HepG2 (cell line): ENCODE data around the gene ATG3. TPM values are rescaled to one million over a fixed set of nuclear protein-coding genes. Genes with fewer than 3 reads are reported as not detected.

Experiments
- ATAC-seq: fragments of 200-7000 bp; cut with Tn5 transposase; 3 replicates; pipeline ENCODE4 v1.9.1; 2020; ENCODE audit warnings: mild to moderate bottlenecking, moderate library complexity
- BruUV-seq: library from RNA; stranded (reverse); fragments of 400-500 nt; replicated peaks from 2 replicates; lab custom pipeline; 2021; lab: Mats Ljungman, UMichigan
- CTCF ChIA-PET: fragments of 300-600 bp; formaldehyde crosslinking; extraction: SDS; loops from one replicate; lab custom pipeline; 2021; ENCODE audit warnings: low total read pairs, inconsistent platforms, low intra/inter-chr PET ratio; lab: Yijun Ruan, JAX
- POLR2A ChIA-PET: fragments of 350-600 bp; sonication (Branson Sonifier 250); formaldehyde crosslinking; loops from one replicate; lab custom pipeline; 2020; ENCODE audit warnings: antibody characterized with exemption, inconsistent platforms; lab: Yijun Ruan, JAX
- DNase-seq: peaks from one replicate; pipeline ENCODE4 v3.0.0-alpha.2; 2015; ENCODE audit warnings: low spot score
- FAIRE-seq: peaks from 3 replicates; lab custom pipeline; 2011; peaks lifted over from hg19 to GRCh38; lab: Jason Lieb, UNC
- H2AFZ ChIP-seq: one replicate; pipeline ENCODE4 v1.6.1; 2011; ENCODE audit warnings: low read length, inconsistent platforms
- H3K27ac ChIP-seq: fragments of 300-600 bp; 3 replicates; pipeline ENCODE4 v1.8.0; 2011; ENCODE audit warnings: mixed run types, mild to moderate bottlenecking, mixed read lengths, low read length, inconsistent platforms; ENCODE audit not compliant: insufficient read depth; ENCODE audit errors: extremely low read length
- H3K27me3 ChIP-seq, 2 experiments: fragments of 200-600 bp in 1 of 2; 2 replicates in 1 of 2; 3 replicates in 1 of 2; pipeline versions ENCODE4 v1.6.0 to v1.8.0; 2011; ENCODE audit warnings: low read length in 2 of 2, mild to moderate bottlenecking in 2 of 2, moderate library complexity in 2 of 2, inconsistent platforms in 1 of 2; ENCODE audit not compliant: insufficient read depth in 2 of 2, control insufficient read depth in 1 of 2
- H3K36me3 ChIP-seq, 2 experiments: fragments of 200-600 bp in 1 of 2; replicated peaks in 1 of 2; 2 replicates in 1 of 2; 3 replicates in 1 of 2; pipeline versions ENCODE4 v1.5.1 to v1.8.0; 2011; ENCODE audit warnings: low read length in 2 of 2, inconsistent platforms in 1 of 2; ENCODE audit not compliant: insufficient read depth in 2 of 2, control insufficient read depth in 1 of 2
- H3K4me1 ChIP-seq: 2 replicates; pipeline ENCODE4 v1.5.1; 2012; ENCODE audit warnings: low read length, inconsistent platforms; ENCODE audit not compliant: insufficient read depth
- H3K4me2 ChIP-seq: 2 replicates; pipeline ENCODE4 v1.6.0; 2011; ENCODE audit warnings: low read depth, low read length, inconsistent platforms
- H3K4me3 ChIP-seq, 3 experiments: fragments of 200-600 bp in 1 of 3; sonication (generic), shearing (Covaris generic) in 1 of 3; replicated peaks in 1 of 3; 2 replicates each; pipeline ENCODE4 v1.5.1; 2011 to 2016; ENCODE audit warnings: low read length in 3 of 3, inconsistent platforms in 2 of 3, low read depth in 2 of 3, mild to moderate bottlenecking in 2 of 3, control low read depth in 1 of 3, mixed read lengths in 1 of 3; ENCODE audit not compliant: insufficient read depth in 1 of 3
- H3K79me2 ChIP-seq: one replicate; pipeline ENCODE4 v1.6.1; 2011; ENCODE audit warnings: low read length, inconsistent platforms; ENCODE audit not compliant: insufficient read depth
- H3K9ac ChIP-seq: 2 replicates; pipeline ENCODE4 v1.6.0; 2011; ENCODE audit warnings: mild to moderate bottlenecking, low read depth, low read length, inconsistent platforms; ENCODE audit not compliant: insufficient read depth
- H3K9me3 ChIP-seq: 2 replicates; pipeline ENCODE4 v1.5.1; 2012; ENCODE audit warnings: mild to moderate bottlenecking, low read length
- H4K20me1 ChIP-seq: 2 replicates; pipeline ENCODE4 v1.6.0; 2011; ENCODE audit warnings: inconsistent platforms, mild to moderate bottlenecking, low read length, moderate library complexity; ENCODE audit not compliant: insufficient read depth
- CREM ChIP-seq, 2 experiments: sonication (generic) in 1 of 2; formaldehyde crosslinking in 1 of 2; IDR thresholded peaks; 2 replicates each; pipeline versions ENCODE4 v1.4.0 to v1.6.1; 2016 to 2020; ENCODE audit warnings: antibody characterized with exemption in 1 of 2, mild to moderate bottlenecking in 1 of 2, missing genetic modification reagents in 1 of 2
- EHMT2 ChIP-seq: fragments of 200-600 bp; sonication (generic); IDR thresholded peaks from 2 replicates; pipeline ENCODE4 v1.7.0; 2017; ENCODE audit warnings: antibody characterized with exemption, low read depth, low read length, borderline replicate concordance
- KLF9 ChIP-seq: IDR thresholded peaks from 2 replicates; pipeline ENCODE4 v1.6.1; 2016; ENCODE audit warnings: low read depth
- MTA3 ChIP-seq: sonication (generic); formaldehyde crosslinking; IDR thresholded peaks from 2 replicates; pipeline ENCODE4 v1.4.0; 2020; ENCODE audit warnings: missing genetic modification reagents
- MYNN ChIP-seq: sonication (generic); formaldehyde crosslinking; IDR thresholded peaks from 2 replicates; pipeline ENCODE4 v1.4.0; 2020; ENCODE audit warnings: mild to moderate bottlenecking, low read depth, missing genetic modification reagents
- PRDM10 ChIP-seq: sonication (generic); formaldehyde crosslinking; IDR thresholded peaks from 2 replicates; pipeline ENCODE4 v1.4.0; 2020; ENCODE audit warnings: low read depth, missing genetic modification reagents
- REPIN1 ChIP-seq: sonication (generic); formaldehyde crosslinking; IDR thresholded peaks from 2 replicates; pipeline ENCODE4 v1.8.0; 2022; ENCODE audit warnings: missing genetic modification reagents, low read depth, mild to moderate bottlenecking, borderline replicate concordance
- SAP130 ChIP-seq: IDR thresholded peaks from 2 replicates; pipeline ENCODE4 v1.6.1; 2016; ENCODE audit warnings: low read depth
- SIN3A ChIP-seq: IDR thresholded peaks from 2 replicates; pipeline ENCODE4 v1.6.1; 2011; ENCODE audit warnings: low read depth, mild to moderate bottlenecking, control low read depth, low read length, borderline replicate concordance
- SMAD1 ChIP-seq: sonication (generic); formaldehyde crosslinking; IDR thresholded peaks from 2 replicates; pipeline ENCODE4 v1.4.0; 2020; ENCODE audit warnings: missing genetic modification reagents, low read depth, mild to moderate bottlenecking, borderline replicate concordance
- SP4 ChIP-seq: sonication (generic); formaldehyde crosslinking; IDR thresholded peaks from 2 replicates; pipeline ENCODE4 v1.8.1; 2023; ENCODE audit warnings: mild to moderate bottlenecking, missing genetic modification reagents
- THYN1 ChIP-seq: sonication (generic); formaldehyde crosslinking; IDR thresholded peaks from 2 replicates; pipeline ENCODE4 v1.8.1; 2023; ENCODE audit warnings: low read depth, mild to moderate bottlenecking, moderate library complexity, missing genetic modification reagents, borderline replicate concordance
- TRIM24 ChIP-seq: sonication (generic); formaldehyde crosslinking; IDR thresholded peaks from 2 replicates; pipeline ENCODE4 v1.8.0; 2022; ENCODE audit warnings: mild to moderate bottlenecking, missing genetic modification reagents
- ZBTB14 ChIP-seq: sonication (generic); formaldehyde crosslinking; IDR thresholded peaks from 2 replicates; pipeline ENCODE4 v1.4.0; 2020; ENCODE audit warnings: missing genetic modification reagents
- ZFP1 ChIP-seq: IDR thresholded peaks from 2 replicates; pipeline ENCODE4 v1.6.1; 2016
- ZIK1 ChIP-seq: sonication (generic); formaldehyde crosslinking; IDR thresholded peaks from 2 replicates; pipeline ENCODE4 v1.5.0; 2020; ENCODE audit warnings: mild to moderate bottlenecking, low read depth, missing genetic modification reagents, borderline replicate concordance
- ZNF331 ChIP-seq: sonication (generic); formaldehyde crosslinking; IDR thresholded peaks from 2 replicates; pipeline ENCODE4 v1.4.0; 2020; ENCODE audit warnings: missing genetic modification reagents
- ZNF383 ChIP-seq: sonication (generic); formaldehyde crosslinking; IDR thresholded peaks from 2 replicates; pipeline ENCODE4 v1.4.0; 2020; ENCODE audit warnings: missing genetic modification reagents, mild to moderate bottlenecking, borderline replicate concordance
- ZNF44 ChIP-seq: sonication (generic); formaldehyde crosslinking; IDR thresholded peaks from 2 replicates; pipeline ENCODE4 v1.5.1; 2020; ENCODE audit warnings: mild to moderate bottlenecking, missing genetic modification reagents
- ZNF549 ChIP-seq: sonication (generic); formaldehyde crosslinking; IDR thresholded peaks from 2 replicates; pipeline ENCODE4 v1.5.0; 2020; ENCODE audit warnings: missing genetic modification reagents
- ZNF891 ChIP-seq: sonication (generic); formaldehyde crosslinking; IDR thresholded peaks from 2 replicates; pipeline ENCODE4 v1.5.0; 2020; ENCODE audit warnings: mild to moderate bottlenecking, missing genetic modification reagents
- ZSCAN30 ChIP-seq: sonication (generic); formaldehyde crosslinking; IDR thresholded peaks from 2 replicates; pipeline ENCODE4 v1.5.0; 2020; ENCODE audit warnings: mild to moderate bottlenecking, missing genetic modification reagents
- in situ Hi-C: cut with HindIII; loops from 2 replicates; pipeline ENCODE4 v1.10.0; 2017; ENCODE audit warnings: low pct_unique_long_range_greater_than_20kb; ENCODE audit not compliant: extremely low pct_ligation_motif_present
- intact Hi-C: fragments of 100-400 bp; cut with micrococcal nuclease; formaldehyde crosslinking; loops from one replicate; pipeline ENCODE4 v1.10.0; 2022; ENCODE audit not compliant: unreplicated experiment
- polyA plus RNA-seq, 8 experiments: library from polyadenylated mRNA; depleted of rRNA in 3 of 8; stranded (reverse) in 7 of 8; unstranded in 1 of 8; fragments of >200 nt; fragmentation: Illumina TruSeq in 4 of 8; extraction: Trizol in 4 of 8; gene quantifications; 2 replicates each; pipeline versions ENCODE4 v1.2.1 to v1.2.3, GENCODE V29; 2011 to 2016; ENCODE audit warnings: low read depth in 4 of 8, missing spikeins in 1 of 8, mixed read lengths in 1 of 8; ENCODE audit not compliant: insufficient read depth in 1 of 8
- total RNA-seq, 5 experiments: library from RNA; depleted of rRNA; stranded (reverse); fragments of >200 nt; fragmentation: Illumina TruSeq; extraction: Trizol; gene quantifications; 2 replicates each; pipeline ENCODE4 v1.2.3, GENCODE V29; 2016; ENCODE audit warnings: low read depth in 1 of 5

The ATG3 gene
- total and polyA plus RNA-seq, 2 of the 13 experiments (the other 11 are each of a cell fraction or from before 2014, with no cell fraction given) = 19.6 to 34.8 TPM

GRCh38 chr3:112594856-112595255 lies 33.1 kb upstream of the ATG3 start (continued):
- TF ChIP-seq REPIN1 (no peak), SMAD1 (CRISPR knock-in tag) (no peak), CREM (IDR thresholded peaks at IDR 0.05) (no peak), CREM (CRISPR knock-in tag; IDR thresholded peaks at IDR 0.05) (no peak), THYN1 (CRISPR knock-in tag) (no peak), SP4 (no peak), ZNF383 (CRISPR knock-in tag) (no peak), ZNF44 (CRISPR knock-in tag) (no peak), KLF9 (CRISPR knock-in tag) (no peak)

- Histone ChIP-seq H3K79me2 (no peaks in the 10 kb centered on the region), H3K4me2 (no peak overlapping the region), H3K9me3 (no peaks in the 10 kb centered on the region), H3K4me3 (no peak overlapping the region), H2AFZ (no peak overlapping the region), H3K27me3 (no peaks in the 10 kb centered on the region), H3K27ac (no peak overlapping the region), H3K9ac (no peak overlapping the region), H3K4me1 (no peaks in the 10 kb centered on the region), H3K36me3 (peaks cover 0 to 4% of the 10 kb centered on the region in 2 experiments; a peak in 1 of 5 replicates), H4K20me1 (no peaks in the 10 kb centered on the region)
- in situ Hi-C loops (no loop called here), intact Hi-C loops (no loop called here)
- ATAC-seq = no peak
- ChIA-PET POLR2A (no interaction called here), CTCF (no interaction called here)
- FAIRE-seq = no peak
- no peak for DNase-seq
- no TSS peak for BruUV-seq
- TF ChIP-seq TRIM24 (no peak), SIN3A (no peak), ZFP1 (CRISPR knock-in tag) (no peak), PRDM10 (CRISPR knock-in tag) (no peak), ZIK1 (CRISPR knock-in tag) (no peak), ZBTB14 (no peak), ZNF331 (CRISPR knock-in tag) (no peak), ZNF383 (CRISPR knock-in tag) (no peak), ZSCAN30 (CRISPR knock-in tag) (no peak), ZNF549 (CRISPR knock-in tag) (no peak), SAP130 (CRISPR knock-in tag) (no peak), MTA3 (CRISPR knock-in tag) (no peak), MYNN (CRISPR knock-in tag) (no peak), ZNF891 (CRISPR knock-in tag) (no peak), EHMT2 (no peak)
Measured at GRCh38 chr3:112593258-112593657, 31.5 kb upstream of the ATG3 start.
